ENCODE data around the gene CCDC197. TPM values are rescaled to one million over a fixed set of nuclear protein-coding genes. Genes with fewer than 3 reads are reported as not detected.

Gene CCDC197
- total and polyA plus RNA-seq, 9 of the 15 experiments (the other 6 are each of a cell fraction or from before 2014, with no cell fraction given): not detected

- TF ChIP-seq ZNF449 (CRISPR knock-in tag; IDR thresholded peaks at IDR 0.05) (no peak), HOMEZ (CRISPR knock-in tag; IDR thresholded peaks at IDR 0.05) (no peak), ZNF184 (CRISPR knock-in tag; IDR thresholded peaks at IDR 0.05) (no peak), NFE2 (IDR thresholded peaks at IDR 0.05; ENCODE audit: low read depth) (no peak)
Observed at GRCh38 chr14:93956514-93957332, 40.4 kb upstream of the CCDC197 start (continued).

- Histone ChIP-seq H3K9me3 (replicated peaks; ENCODE audit: control insufficient read depth, insufficient read depth, low read depth, low read length) (no peaks in the 10 kb centered on the region), H3K27me3 (ENCODE audit: control insufficient read depth in 2 of 2, insufficient read depth in 2 of 2, low read length in 2 of 2) (peaks cover 2 to 20% of the 10 kb centered on the region in 2 experiments; a peak in 1 of 5 replicates), H3K36me3 (ENCODE audit: control insufficient read depth, insufficient read depth, low read length) (no peaks in the 10 kb centered on the region), H3K9ac (ENCODE audit: insufficient read depth in 1 of 2, low read depth in 2 of 2, low read length in 2 of 2) (no peak overlapping the region), H3K79me2 (ENCODE audit: control insufficient read depth, insufficient read depth, low read length) (no peaks in the 10 kb centered on the region), H3K4me3 (no peak overlapping the region), H3K4me2 (ENCODE audit: insufficient read depth, low read length) (no peak overlapping the region), H3K4me1 (replicated peaks in 1 of 2; ENCODE audit: control insufficient read depth in 2 of 2, insufficient read depth in 2 of 2, low read length in 2 of 2) (peaks cover 0 to 8% of the 10 kb centered on the region in 2 experiments; a peak in 1 of 5 replicates), H2AFZ (ENCODE audit: low read depth, low read length) (no peak overlapping the region), H3K9me1 (ENCODE audit: control insufficient read depth, insufficient read depth, low read length) (no peaks in the 10 kb centered on the region), H4K20me1 (replicated peaks; ENCODE audit: control insufficient read depth, insufficient read depth, low read length) (no peaks in the 10 kb centered on the region), H3K27ac (ENCODE audit: extremely low read depth, low read depth, low read length) (no peak overlapping the region)
- ATAC-seq (no peak), DNase-seq (ENCODE audit: extremely low read depth in 1 of 4, low spot score in 3 of 4) (no peak), FAIRE-seq (no peak)
- CTCF ChIA-PET (ENCODE audit: low intra/inter-chr PET ratio): no interaction called here
- in situ Hi-C loops (cut with MboI): no loop called here
- POLR2A ChIA-PET: no interaction called here
- intact Hi-C loops (cut with micrococcal nuclease): no loop called here
- WGBS (ENCODE audit: insufficient coverage, low coverage, missing lambda C conversion rate): 10% methylated on average over 6 of the region's 7 CpGs
- BruUV-seq (replicated peaks): no TSS peak
- TF ChIP-seq PYGO2 (tag; IDR thresholded peaks at IDR 0.05): no peak
- no peak for TF ChIP-seq ZNF449 (CRISPR knock-in tag; IDR thresholded peaks at IDR 0.05)
- TF ChIP-seq KLF10 (CRISPR knock-in tag; IDR thresholded peaks at IDR 0.05): no peak
- no peak for TF ChIP-seq TAF15 (IDR thresholded peaks at IDR 0.05; ENCODE audit: low read depth, low read length)
- no peak for TF ChIP-seq FUS (optimal IDR thresholded peaks at IDR 0.05; ENCODE audit: low read depth, low read length)
- no peak for TF ChIP-seq BACH1 (tag; IDR thresholded peaks at IDR 0.05)
- no peak for TF ChIP-seq ZNF512 (tag; IDR thresholded peaks at IDR 0.05)
- no peak for TF ChIP-seq NR2F6 (CRISPR knock-in tag; IDR thresholded peaks at IDR 0.05)
- no peak for TF ChIP-seq HMG20B (CRISPR knock-in tag; IDR thresholded peaks at IDR 0.05)
Observed at GRCh38 chr14:93957333-93957710, 39.8 kb upstream of the CCDC197 start.
